K562 (cell line): Measurements from ENCODE around the gene ARID3A.

Source experiments
- ARID2 ChIP-seq: fragments of 450-650 bp; IDR thresholded peaks from 2 replicates; pipeline ENCODE4 v1.6.1; 2017; ENCODE audit warnings: antibody characterized with exemption, mild to moderate bottlenecking
- CBX3 ChIP-seq, 2 experiments: IDR thresholded peaks; 1 replicate in 1 of 2; 2 replicates in 1 of 2; pipeline ENCODE4 v1.6.1; 2012; ENCODE audit warnings: inconsistent platforms in 2 of 2, low read length in 2 of 2, borderline replicate concordance in 1 of 2, control low read depth in 1 of 2
- HNRNPUL1 ChIP-seq: fragments of 200-400 bp; formaldehyde crosslinking; IDR thresholded peaks from 2 replicates; pipeline ENCODE4 v1.6.1; 2017; ENCODE audit warnings: low read length
- JUND ChIP-seq, 2 experiments: IDR thresholded peaks; 2 replicates in 1 of 2; 3 replicates in 1 of 2; pipeline ENCODE4 v1.6.1; 2011; ENCODE audit warnings: borderline replicate concordance in 2 of 2, low read depth in 2 of 2, low read length in 2 of 2, improper control_type of control experiment in 1 of 2, missing biosample characterization in 1 of 2, missing genetic modification characterization in 1 of 2, missing genetic modification reagents in 1 of 2
- SMAD4 ChIP-seq: fragments of 250-450 bp; sonication (Bioruptor Pico); conservative IDR thresholded peaks from 2 replicates; pipeline ENCODE4 v1.8.0; 2021; ENCODE audit warnings: inconsistent platforms, mild to moderate bottlenecking, moderate library complexity
- SMARCC2 ChIP-seq: fragments of 450-650 bp; IDR thresholded peaks from 2 replicates; pipeline ENCODE4 v1.6.1; 2017; ENCODE audit warnings: antibody characterized with exemption, moderate library complexity, mild to moderate bottlenecking, low read depth
- TBP ChIP-seq: optimal IDR thresholded peaks from 2 replicates; pipeline ENCODE3; 2011; ENCODE audit warnings: low read depth, low read length, improper control_type of control experiment
- ZNF146 ChIP-seq: IDR thresholded peaks from one replicate; pipeline ENCODE4 v1.6.1; 2018; ENCODE audit warnings: missing compliant biosample characterization; ENCODE audit not compliant: unreplicated experiment
- ZNF79 ChIP-seq: fragments of 250-450 bp; sonication (Bioruptor Pico); IDR thresholded peaks from 2 replicates; pipeline ENCODE4 v1.4.0; 2020; ENCODE audit warnings: low read depth, mild to moderate bottlenecking, moderate library complexity
- TF ChIP-seq, protein P1 (sequence below): fragments of 250-450 bp; sonication (Bioruptor Pico); IDR thresholded peaks from 2 replicates; pipeline ENCODE4 v1.6.1; 2021; ENCODE audit warnings: mild to moderate bottlenecking
- TF ChIP-seq, protein P2 (sequence below), 2 experiments: fragments of 450-650 bp in 1 of 2; sonication (generic) in 1 of 2; formaldehyde crosslinking in 1 of 2; IDR thresholded peaks in 1 of 2; conservative IDR thresholded peaks in 1 of 2; 2 replicates each; pipeline versions ENCODE4 v1.6.1 to v1.8.1; 2016 to 2023; ENCODE audit warnings: mild to moderate bottlenecking in 2 of 2, moderate library complexity in 2 of 2, inconsistent platforms in 1 of 2, missing genetic modification reagents in 1 of 2

DNA sequence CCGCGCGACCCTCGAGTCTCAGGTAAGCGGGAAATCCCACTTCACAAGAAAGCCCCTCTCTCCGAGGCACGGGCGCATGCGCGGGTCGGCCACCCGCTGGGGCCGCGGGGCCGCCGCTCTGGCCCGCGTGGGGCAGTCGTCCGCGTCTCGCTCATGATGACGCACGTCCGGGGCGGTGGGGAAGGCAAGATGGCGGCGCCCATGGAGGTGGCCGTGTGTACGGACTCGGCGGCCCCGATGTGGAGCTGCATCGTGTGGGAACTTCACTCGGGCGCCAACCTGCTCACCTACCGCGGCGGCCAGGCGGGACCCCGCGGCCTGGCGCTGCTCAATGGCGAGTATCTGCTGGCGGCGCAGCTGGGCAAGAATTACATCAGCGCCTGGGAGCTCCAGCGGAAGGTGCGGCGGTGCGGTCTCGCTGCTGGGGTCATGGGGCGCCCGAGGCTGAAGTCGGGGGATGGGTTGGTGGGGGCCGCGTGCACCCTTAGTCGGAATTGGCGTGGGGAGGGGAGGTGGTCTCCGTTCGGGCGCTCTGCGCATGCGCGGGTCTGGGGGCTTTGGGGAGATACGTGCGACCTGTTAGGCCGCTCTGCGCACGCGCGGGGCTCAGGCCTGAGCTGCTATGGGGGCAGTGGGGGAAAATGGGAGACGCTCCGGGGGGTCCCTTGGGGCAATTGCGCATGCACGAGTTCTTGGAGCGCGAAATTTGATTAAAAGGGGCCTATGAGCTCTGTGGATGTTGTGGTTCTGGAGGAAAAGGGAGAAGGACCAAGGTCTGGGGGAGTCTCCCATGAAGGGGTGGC is 58.5 kb downstream of the ARID3A start, which contains the start of gene WDR18:
- TF ChIP-seq, protein P1, sequence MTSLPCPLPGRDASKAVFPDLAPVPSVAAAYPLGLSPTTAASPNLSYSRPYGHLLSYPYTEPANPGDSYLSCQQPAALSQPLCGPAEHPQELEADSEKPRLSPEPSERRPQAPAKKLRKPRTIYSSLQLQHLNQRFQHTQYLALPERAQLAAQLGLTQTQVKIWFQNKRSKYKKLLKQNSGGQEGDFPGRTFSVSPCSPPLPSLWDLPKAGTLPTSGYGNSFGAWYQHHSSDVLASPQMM (CRISPR knock-in tag): no peak
- TF ChIP-seq ARID2 (no peak), CBX3 (IDR thresholded peaks at IDR 0.05; ENCODE audit: borderline replicate concordance in 1 of 2, low read length in 2 of 2) (no peak), ZNF146 (CRISPR knock-in tag) (no peak), TBP (peak; percentile 76), SMAD4 (no peak), SMARCC2 (no peak), HNRNPUL1 (no peak), ZNF79 (CRISPR knock-in tag) (no peak), JUND (IDR thresholded peaks at IDR 0.05; ENCODE audit: borderline replicate concordance, low read depth, low read length) (peak; percentile 70), JUND (tag; IDR thresholded peaks at IDR 0.05; ENCODE audit: borderline replicate concordance, low read depth, low read length) (no peak; the same call in 2 of the 3 replicates)
- TF ChIP-seq, protein P2, sequence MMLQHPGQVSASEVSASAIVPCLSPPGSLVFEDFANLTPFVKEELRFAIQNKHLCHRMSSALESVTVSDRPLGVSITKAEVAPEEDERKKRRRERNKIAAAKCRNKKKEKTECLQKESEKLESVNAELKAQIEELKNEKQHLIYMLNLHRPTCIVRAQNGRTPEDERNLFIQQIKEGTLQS (IDR thresholded peaks at IDR 0.05): peak; percentile 67
- TF ChIP-seq, protein P2 (CRISPR knock-in tag; conservative IDR thresholded peaks at IDR 0.05): no peak
